ENCODE data around the gene COX6A1. TPM values are rescaled to one million over a fixed set of nuclear protein-coding genes. Genes with fewer than 3 reads are reported as not detected.

COX6A1 gene
- total and polyA plus RNA-seq, 4 donors, result 338 to 910 (median 536) TPM

DNA sequence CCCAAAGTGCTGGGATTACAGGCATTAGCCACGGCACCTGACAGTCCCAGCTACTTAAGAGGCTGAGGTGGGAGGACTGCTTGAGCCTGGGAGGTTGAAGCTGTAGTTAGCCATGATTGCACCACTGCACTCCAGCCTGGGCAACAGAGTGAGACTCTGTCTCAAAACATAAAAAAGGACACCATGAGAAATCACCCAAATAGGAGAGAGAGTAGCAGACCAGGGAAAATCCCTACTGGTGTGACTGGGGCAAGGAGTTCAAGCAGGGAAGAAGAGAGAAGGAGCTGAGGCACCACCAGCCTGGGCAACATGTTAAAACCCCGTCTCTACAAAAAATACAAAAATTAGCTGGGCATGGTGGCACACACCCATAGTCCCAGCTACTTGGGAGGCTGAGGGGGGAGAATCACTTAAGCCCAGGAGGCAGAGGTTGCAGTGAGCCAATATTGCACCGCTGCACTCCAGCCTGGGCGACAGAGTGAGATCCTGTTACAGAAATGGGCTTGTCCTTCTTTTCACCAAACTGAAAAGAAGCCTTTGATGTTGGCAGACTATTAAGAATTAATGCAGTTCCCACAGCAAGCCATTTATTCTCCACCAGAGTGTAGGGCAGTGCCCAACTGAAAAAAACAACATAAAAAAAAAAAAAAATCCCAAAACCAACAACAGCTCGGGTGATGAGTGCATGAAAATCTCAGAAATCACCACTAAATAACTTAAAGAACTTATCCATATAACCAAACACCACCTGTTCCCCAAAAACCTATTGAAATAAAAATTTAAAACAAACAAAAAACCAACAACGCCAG, 36.1 kb downstream of the COX6A1 start:
- no peaks in the 10 kb centered on the region for H3K36me3 ChIP-seq (ENCODE audit: control insufficient read depth in 4 of 4, insufficient read depth in 3 of 4, low read depth in 1 of 4, low read length in 3 of 4)
- H3K9ac ChIP-seq (ENCODE audit: low read depth in 1 of 2, low read length in 2 of 2), result no peak overlapping the region
- DNase-seq (ENCODE audit: low spot score), result no peak
- no peak overlapping the region for H3K4me3 ChIP-seq (ENCODE audit: low read depth in 1 of 3, low read length in 3 of 3)
- H3K9me3 ChIP-seq (ENCODE audit: control insufficient read depth in 4 of 4, low read length in 3 of 4), result no peaks in the 10 kb centered on the region
- peaks cover 0 to 7% (median 4%) of the 10 kb centered on the region in 4 donors for H3K4me1 ChIP-seq (ENCODE audit: control insufficient read depth in 4 of 4, insufficient read depth in 4 of 4, low read length in 3 of 4)
- 87% methylated on average over 6 of the region's 6 CpGs for WGBS
- no peaks in the 10 kb centered on the region for H3K27me3 ChIP-seq (ENCODE audit: control insufficient read depth in 4 of 4, insufficient read depth in 4 of 4, low read length in 3 of 4)
- H3K27ac ChIP-seq (ENCODE audit: low read depth in 1 of 2, low read length in 2 of 2), result no peak overlapping the region
- TF ChIP-seq JUND (IDR thresholded peaks at IDR 0.05) (no peak), RAD21 (IDR thresholded peaks at IDR 0.05) (no peak), HNF4A (conservative IDR thresholded peaks at IDR 0.05) (no peak), TAF1 (conservative IDR thresholded peaks at IDR 0.05) (no peak), HNF4G (IDR thresholded peaks at IDR 0.05) (no peak), YY1 (IDR thresholded peaks at IDR 0.05) (no peak), FOXA1 (IDR thresholded peaks at IDR 0.05) (no peak), SP1 (IDR thresholded peaks at IDR 0.05) (no peak), NR2F2 (IDR thresholded peaks at IDR 0.05) (no peak), GABPA (IDR thresholded peaks at IDR 0.05 in 1 of 2, conservative IDR thresholded peaks at IDR 0.05 in 1 of 2) (no peak)
- TF ChIP-seq, protein P1, sequence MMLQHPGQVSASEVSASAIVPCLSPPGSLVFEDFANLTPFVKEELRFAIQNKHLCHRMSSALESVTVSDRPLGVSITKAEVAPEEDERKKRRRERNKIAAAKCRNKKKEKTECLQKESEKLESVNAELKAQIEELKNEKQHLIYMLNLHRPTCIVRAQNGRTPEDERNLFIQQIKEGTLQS (IDR thresholded peaks at IDR 0.05), result no peak
- TF ChIP-seq, protein P2, sequence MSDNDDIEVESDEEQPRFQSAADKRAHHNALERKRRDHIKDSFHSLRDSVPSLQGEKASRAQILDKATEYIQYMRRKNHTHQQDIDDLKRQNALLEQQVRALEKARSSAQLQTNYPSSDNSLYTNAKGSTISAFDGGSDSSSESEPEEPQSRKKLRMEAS (IDR thresholded peaks at IDR 0.05), result no peak
- TF ChIP-seq, protein P3, sequence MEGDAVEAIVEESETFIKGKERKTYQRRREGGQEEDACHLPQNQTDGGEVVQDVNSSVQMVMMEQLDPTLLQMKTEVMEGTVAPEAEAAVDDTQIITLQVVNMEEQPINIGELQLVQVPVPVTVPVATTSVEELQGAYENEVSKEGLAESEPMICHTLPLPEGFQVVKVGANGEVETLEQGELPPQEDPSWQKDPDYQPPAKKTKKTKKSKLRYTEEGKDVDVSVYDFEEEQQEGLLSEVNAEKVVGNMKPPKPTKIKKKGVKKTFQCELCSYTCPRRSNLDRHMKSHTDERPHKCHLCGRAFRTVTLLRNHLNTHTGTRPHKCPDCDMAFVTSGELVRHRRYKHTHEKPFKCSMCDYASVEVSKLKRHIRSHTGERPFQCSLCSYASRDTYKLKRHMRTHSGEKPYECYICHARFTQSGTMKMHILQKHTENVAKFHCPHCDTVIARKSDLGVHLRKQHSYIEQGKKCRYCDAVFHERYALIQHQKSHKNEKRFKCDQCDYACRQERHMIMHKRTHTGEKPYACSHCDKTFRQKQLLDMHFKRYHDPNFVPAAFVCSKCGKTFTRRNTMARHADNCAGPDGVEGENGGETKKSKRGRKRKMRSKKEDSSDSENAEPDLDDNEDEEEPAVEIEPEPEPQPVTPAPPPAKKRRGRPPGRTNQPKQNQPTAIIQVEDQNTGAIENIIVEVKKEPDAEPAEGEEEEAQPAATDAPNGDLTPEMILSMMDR (IDR thresholded peaks at IDR 0.05; ENCODE audit: low read depth, low read length, missing input control), result no peak

DNA sequence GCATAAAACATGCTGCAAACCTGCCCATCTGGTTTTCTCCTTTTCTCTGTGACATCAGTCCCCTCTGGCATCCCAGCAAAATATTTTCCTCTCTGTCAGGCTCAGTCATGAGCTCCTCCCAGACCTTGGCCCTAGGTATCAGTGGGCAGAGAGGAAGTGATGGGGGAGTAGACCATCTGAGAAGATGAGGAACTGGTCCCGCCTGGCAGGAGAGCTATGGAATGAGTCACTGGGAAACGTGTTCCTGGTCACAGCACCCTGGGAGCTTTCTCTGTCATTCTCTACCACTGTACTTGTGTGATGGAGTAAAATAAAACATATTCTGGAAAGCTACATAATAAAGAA, 36.7 kb downstream of the COX6A1 start:
- no peaks in the 10 kb centered on the region for H3K36me3 ChIP-seq (ENCODE audit: control insufficient read depth in 4 of 4, insufficient read depth in 3 of 4, low read depth in 1 of 4, low read length in 3 of 4)
- 51% methylated on average over 2 of the region's 2 CpGs for WGBS
- TF ChIP-seq HNF4A (conservative IDR thresholded peaks at IDR 0.05) (no peak), EGR1 (IDR thresholded peaks at IDR 0.05; ENCODE audit: low read depth in 2 of 2) (no peak), FOXA1 (IDR thresholded peaks at IDR 0.05) (no peak), SP1 (IDR thresholded peaks at IDR 0.05) (no peak), HNF4G (IDR thresholded peaks at IDR 0.05) (no peak), FOXA2 (IDR thresholded peaks at IDR 0.05) (no peak), RXRA (IDR thresholded peaks at IDR 0.05) (no peak)
- TF ChIP-seq, protein P1 (IDR thresholded peaks at IDR 0.05), result no peak
- TF ChIP-seq, protein P3 (IDR thresholded peaks at IDR 0.05; ENCODE audit: low read depth, low read length, missing input control), result no peak
- H3K27ac ChIP-seq (ENCODE audit: low read depth in 1 of 2, low read length in 2 of 2), result no peak overlapping the region
- no peak for DNase-seq (ENCODE audit: low spot score)
- no peak overlapping the region for H3K4me3 ChIP-seq (ENCODE audit: low read depth in 1 of 3, low read length in 3 of 3)
- peaks cover 0 to 7% (median 4%) of the 10 kb centered on the region in 4 donors for H3K4me1 ChIP-seq (ENCODE audit: control insufficient read depth in 4 of 4, insufficient read depth in 4 of 4, low read length in 3 of 4)
- no peaks in the 10 kb centered on the region for H3K9me3 ChIP-seq (ENCODE audit: control insufficient read depth in 4 of 4, low read length in 3 of 4)
- no peak overlapping the region for H3K9ac ChIP-seq (ENCODE audit: low read depth in 1 of 2, low read length in 2 of 2)
- no peaks in the 10 kb centered on the region for H3K27me3 ChIP-seq (ENCODE audit: control insufficient read depth in 4 of 4, insufficient read depth in 4 of 4, low read length in 3 of 4)

All from liver (tissue), 9 donors.